ENCODE data around the gene DMKN. TPM values are rescaled to one million over a fixed set of nuclear protein-coding genes. Genes with fewer than 3 reads are reported as not detected.
A peak's percentile ranks its signal among the peaks of the same experiment; 100 is the strongest.

DMKN gene
- total RNA-seq, 6 donors from 2014 or later: 64.9 to 127 (median 101) TPM

GRCh38 chr19:35454663-35455062 is 58.8 kb downstream of the DMKN start:
- Histone ChIP-seq H3K4me3 (no peak overlapping the region), H3K27me3 (no peaks in the 10 kb centered on the region), H3K27ac (no peak overlapping the region), H3K36me3 (no peaks in the 10 kb centered on the region), H3K9me3 (no peaks in the 10 kb centered on the region), H3K4me1 (peaks cover 16 to 22% (median 20%) of the 10 kb centered on the region in 4 donors)
- TF ChIP-seq CTCF (IDR thresholded peaks at IDR 0.05): no peak
- no peak for TF ChIP-seq EP300 (IDR thresholded peaks at IDR 0.05)
- TF ChIP-seq POLR2A (IDR thresholded peaks at IDR 0.05): no peak
- no peak for TF ChIP-seq POLR2AphosphoS5 (IDR thresholded peaks at IDR 0.05)
- ATAC-seq (ENCODE audit: low FRiP score in 2 of 2) (no peak), DNase-seq (no peak)
- 93 to 100% methylated on average over 2 of the region's 2 CpGs for WGBS, 2 donors

- ATAC-seq (ENCODE audit: low FRiP score in 2 of 2) (no peak), DNase-seq (no peak)
- no peak for TF ChIP-seq CTCF (IDR thresholded peaks at IDR 0.05)
- TF ChIP-seq EP300 (IDR thresholded peaks at IDR 0.05): no peak
- TF ChIP-seq POLR2AphosphoS5 (IDR thresholded peaks at IDR 0.05): no peak
- TF ChIP-seq POLR2A (IDR thresholded peaks at IDR 0.05): no peak
- Histone ChIP-seq H3K36me3 (no peaks in the 10 kb centered on the region), H3K27me3 (no peaks in the 10 kb centered on the region), H3K4me1 (peaks cover 14 to 35% (median 25%) of the 10 kb centered on the region in 4 donors), H3K9me3 (no peaks in the 10 kb centered on the region), H3K4me3 (no peak overlapping the region), H3K27ac (no peak overlapping the region)
- WGBS, 2 donors: 79% methylated on average over 7 of the region's 7 CpGs
These were observed 61.9 kb downstream of the DMKN start for GRCh38 chr19:35451338-35452096.

- no peak for ATAC-seq (ENCODE audit: low FRiP score in 2 of 2)
- DNase-seq: peak; percentile 31 to 58
These were observed 63.9 kb downstream of the DMKN start for GRCh38 chr19:35449359-35450043.

GRCh38 chr19:35447606-35448469 is 65.6 kb downstream of the DMKN start, which contains the start of gene FFAR2:
TSS of gene FFAR2 (plus strand) at chr19:35448257. CDS start at chr19:35449715, 1,458 bp downstream.
- no peaks in the 10 kb centered on the region for H3K27me3 ChIP-seq
- ATAC-seq (ENCODE audit: low FRiP score in 2 of 2) (peak in 1 of 2 donors; percentile 34), DNase-seq (no peak)
- peak within 1 kb of the TSS; percentile 68 to 79 (median 76) for H3K27ac ChIP-seq
- no peak for TF ChIP-seq CTCF (IDR thresholded peaks at IDR 0.05)
- TF ChIP-seq POLR2A (IDR thresholded peaks at IDR 0.05): no peak
- no peak for TF ChIP-seq POLR2AphosphoS5 (IDR thresholded peaks at IDR 0.05)
- TF ChIP-seq EP300 (IDR thresholded peaks at IDR 0.05): no peak
- WGBS, 2 donors: 75 to 82% methylated on average over 12 of the region's 12 CpGs
- H3K9me3 ChIP-seq: no peaks in the 10 kb centered on the region
- peaks cover 18 to 44% (median 23%) of the 10 kb centered on the region in 4 donors for H3K4me1 ChIP-seq
- no peaks in the 10 kb centered on the region for H3K36me3 ChIP-seq
- peak within 1 kb of the TSS in 1 of 4 donors; percentile 20 for H3K4me3 ChIP-seq

More at GRCh38 chr19:35449359-35450043, 63.9 kb downstream of the DMKN start:
- no peaks in the 10 kb centered on the region for H3K9me3 ChIP-seq
- TF ChIP-seq POLR2AphosphoS5 (IDR thresholded peaks at IDR 0.05) (no peak), POLR2A (IDR thresholded peaks at IDR 0.05) (no peak), EP300 (IDR thresholded peaks at IDR 0.05) (no peak)
- H3K27me3 ChIP-seq: no peaks in the 10 kb centered on the region
- WGBS, 2 donors: 64 to 69% methylated on average over 22 to 24 of the region's 27 CpGs
- H3K36me3 ChIP-seq: no peaks in the 10 kb centered on the region
- peaks cover 18 to 44% (median 23%) of the 10 kb centered on the region in 4 donors for H3K4me1 ChIP-seq
- H3K4me3 ChIP-seq: peak overlapping the region in 2 of 4 donors; percentile 7 to 20
- H3K27ac ChIP-seq: peak overlapping the region; percentile 56 to 79 (median 68)

Other genes with a start within 250 kb of the DMKN start
- 100 to 1,000 TPM in 5 of 6 donors, 10 to 100 TPM in 1; 96.7 to 289 (median 175) TPM for gene USF2, start 244.7 kb downstream of the DMKN start, total RNA-seq
- gene HAMP, start 231.1 kb downstream of the DMKN start, total RNA-seq: 1 to 10 TPM in 1 of 6 donors, under 1 TPM in 3, not detected in 2; 0.46 to 8.4 (median 0.76) TPM
- gene MAG, start 221.5 kb downstream of the DMKN start, total RNA-seq: 1 to 10 TPM in 2 of 6 donors, under 1 TPM in 2, not detected in 2; 0.51 to 6.2 (median 2.2) TPM
- gene CD22, start 184.5 kb downstream of the DMKN start, total RNA-seq: 10 to 100 TPM in 5 of 6 donors, 1 to 10 TPM in 1; 8.8 to 36.7 (median 24.7) TPM
- gene FFAR1, start 165.7 kb downstream of the DMKN start, total RNA-seq: under 1 TPM in 1 of 6 donors, not detected in 5; 0.17 TPM
- gene FFAR3, start 155.2 kb downstream of the DMKN start, total RNA-seq: under 1 TPM in 1 of 6 donors, not detected in 5; 0.24 TPM
- gene GPR42, start 142.6 kb downstream of the DMKN start, total RNA-seq: under 1 TPM in 2 of 6 donors, not detected in 4; 0.14 to 0.17 TPM
- gene FFAR2, start 65.4 kb downstream of the DMKN start, total RNA-seq: 1 to 10 TPM in 3 of 6 donors, under 1 TPM in 2, not detected in 1; 0.22 to 9.0 (median 2.1) TPM
- under 1 TPM in 1 of 6 donors, not detected in 5; 0.61 TPM for gene KRTDAP, start 23.2 kb downstream of the DMKN start, total RNA-seq
- gene SBSN, start 14.7 kb upstream of the DMKN start, total RNA-seq: not detected
- not detected for gene GAPDHS, start 19.8 kb upstream of the DMKN start, total RNA-seq
- gene TMEM147, start 32.0 kb upstream of the DMKN start, total RNA-seq: 10 to 100 TPM; 25.1 to 94.2 (median 71.2) TPM
- gene ATP4A, start 50.0 kb upstream of the DMKN start, total RNA-seq: not detected
- not detected for gene PMIS2, start 72.5 kb upstream of the DMKN start, total RNA-seq
- gene HAUS5, start 99.1 kb upstream of the DMKN start, total RNA-seq: 10 to 100 TPM in 4 of 6 donors, 1 to 10 TPM in 2; 5.6 to 32.5 (median 11.3) TPM
- 10 to 100 TPM; 37.7 to 80.3 (median 71.3) TPM for gene RBM42, start 115.4 kb upstream of the DMKN start, total RNA-seq
- gene ETV2, start 128.1 kb upstream of the DMKN start, total RNA-seq: 1 to 10 TPM in 3 of 6 donors, under 1 TPM in 1, not detected in 2; 0.83 to 8.0 (median 1.8) TPM
- 100 to 1,000 TPM in 5 of 6 donors, 10 to 100 TPM in 1; 90.1 to 290 (median 235) TPM for gene COX6B1, start 134.7 kb upstream of the DMKN start, total RNA-seq
- not detected for gene UPK1A, start 152.9 kb upstream of the DMKN start, total RNA-seq
- under 1 TPM in 3 of 6 donors, not detected in 3; 0.20 to 0.55 (median 0.30) TPM for gene ZBTB32, start 190.9 kb upstream of the DMKN start, total RNA-seq
- 10 to 100 TPM; 23.3 to 70.2 (median 37.3) TPM for gene KMT2B, start 204.4 kb upstream of the DMKN start, total RNA-seq
- gene IGFLR1, start 228.8 kb upstream of the DMKN start, total RNA-seq: 10 to 100 TPM in 5 of 6 donors, 1 to 10 TPM in 1; 6.4 to 28.4 (median 18.8) TPM
- 100 to 1,000 TPM in 1 of 6 donors, 10 to 100 TPM in 4, 1 to 10 TPM in 1; 8.5 to 157 (median 22.0) TPM for gene U2AF1L4, start 231.8 kb upstream of the DMKN start, total RNA-seq
- 10 to 100 TPM; 43.4 to 60.9 (median 54.5) TPM for gene PSENEN, start 232.0 kb upstream of the DMKN start, total RNA-seq
- 10 to 100 TPM in 3 of 6 donors, 1 to 10 TPM in 3; 4.0 to 16.9 (median 10.9) TPM for gene LIN37, start 234.9 kb upstream of the DMKN start, total RNA-seq
- 10 to 100 TPM in 4 of 6 donors, 1 to 10 TPM in 2; 4.2 to 46.2 (median 18.4) TPM for gene HSPB6, start 243.4 kb upstream of the DMKN start, total RNA-seq
- 10 to 100 TPM; 13.8 to 32.5 (median 19.5) TPM for gene PROSER3, start 244.5 kb upstream of the DMKN start, total RNA-seq